Measurements from ENCODE around the gene SMURF1. TPM values are rescaled to one million over a fixed set of nuclear protein-coding genes. Genes with fewer than 3 reads are reported as not detected.

The SMURF1 gene
- total RNA-seq, 3 donors from 2014 or later (not counting 1 experiment from before 2014, with no cell fraction given) = 33.3 to 34.7 (median 34.2) TPM

DNA sequence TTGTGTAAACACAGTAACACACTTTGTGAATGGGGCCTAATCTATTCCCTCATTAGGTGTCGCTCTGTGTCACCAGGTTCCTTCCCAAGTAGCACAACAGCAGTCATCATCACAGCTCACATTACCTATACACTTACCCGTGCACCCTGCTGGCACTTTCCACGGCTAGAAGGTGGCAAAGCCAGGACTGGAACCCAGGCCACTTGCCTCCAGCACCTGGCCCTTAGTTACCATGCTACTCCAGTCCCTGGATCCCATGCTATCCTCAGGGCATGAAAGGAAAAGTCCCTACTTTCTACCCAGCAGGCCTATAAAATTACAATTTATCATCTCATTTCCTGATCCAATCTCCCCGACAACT lies 18.4 kb downstream of the SMURF1 start:
- Histone ChIP-seq H3K9me3 (ENCODE audit: control insufficient read depth, insufficient read depth, low read length) (no peaks in the 10 kb centered on the region), H3K27ac (ENCODE audit: low read length) (no peak overlapping the region), H3K27me3 (ENCODE audit: control insufficient read depth, insufficient read depth, low read length) (no peaks in the 10 kb centered on the region), H3K4me1 (ENCODE audit: control insufficient read depth, insufficient read depth, low read length) (peaks cover 5% of the 10 kb centered on the region), H3K36me3 (ENCODE audit: control insufficient read depth, insufficient read depth, low read length) (no peaks in the 10 kb centered on the region), H3K4me3 (ENCODE audit: low read length) (no peak overlapping the region)
- no peaks in the 10 kb centered on the region for H3K27me3 Mint-ChIP-seq (ENCODE audit: low read depth in 2 of 2)
- no peak overlapping the region for H3K4me3 Mint-ChIP-seq
- TF ChIP-seq CTCF (IDR thresholded peaks at IDR 0.05) = no peak
- peaks cover 49 to 55% of the 10 kb centered on the region in 2 donors for H3K4me1 Mint-ChIP-seq
- no peaks in the 10 kb centered on the region for H3K9me3 Mint-ChIP-seq
- ATAC-seq (no peak), DNase-seq (no peak)
- intact Hi-C loops (cut with micrococcal nuclease) = no loop called here
- WGBS (ENCODE audit: insufficient coverage) = 94% methylated on average over 4 of the region's 4 CpGs
- H3K36me3 Mint-ChIP-seq = no peaks in the 10 kb centered on the region
- H3K27ac Mint-ChIP-seq = no peak overlapping the region

- WGBS (ENCODE audit: insufficient coverage) = 80% methylated on average over 3 of the region's 3 CpGs
- Histone ChIP-seq H3K27ac (ENCODE audit: low read length) (no peak overlapping the region), H3K36me3 (ENCODE audit: control insufficient read depth, insufficient read depth, low read length) (no peaks in the 10 kb centered on the region), H3K4me3 (ENCODE audit: low read length) (no peak overlapping the region), H3K9me3 (ENCODE audit: control insufficient read depth, insufficient read depth, low read length) (no peaks in the 10 kb centered on the region), H3K4me1 (ENCODE audit: control insufficient read depth, insufficient read depth, low read length) (peaks cover 5% of the 10 kb centered on the region), H3K27me3 (ENCODE audit: control insufficient read depth, insufficient read depth, low read length) (no peaks in the 10 kb centered on the region)
- peak overlapping the region; percentile 29 to 38 for H3K27ac Mint-ChIP-seq
- H3K4me1 Mint-ChIP-seq = peaks cover 54 to 60% of the 10 kb centered on the region in 2 donors
- TF ChIP-seq CTCF (IDR thresholded peaks at IDR 0.05) = no peak
- no peaks in the 10 kb centered on the region for H3K9me3 Mint-ChIP-seq
- no peak overlapping the region for H3K4me3 Mint-ChIP-seq
- H3K27me3 Mint-ChIP-seq (ENCODE audit: low read depth in 2 of 2) = no peaks in the 10 kb centered on the region
- intact Hi-C loops (cut with micrococcal nuclease) = no loop called here
- DNase-seq (no peak), ATAC-seq (peak in 1 of 3 donors; percentile 29)
- H3K36me3 Mint-ChIP-seq = no peaks in the 10 kb centered on the region
These were observed 19.0 kb downstream of the SMURF1 start for GRCh38 chr7:99124751-99125504.

GRCh38 chr7:99124236-99124635 lies 19.7 kb downstream of the SMURF1 start:
- Mint-ChIP-seq H3K27ac (peak overlapping the region in 1 of 2 donors; percentile 29), H3K4me3 (no peak overlapping the region), H3K4me1 (peaks cover 55 to 62% of the 10 kb centered on the region in 2 donors), H3K36me3 (no peaks in the 10 kb centered on the region), H3K27me3 (ENCODE audit: low read depth in 2 of 2) (no peaks in the 10 kb centered on the region), H3K9me3 (no peaks in the 10 kb centered on the region)
- Histone ChIP-seq H3K36me3 (ENCODE audit: control insufficient read depth, insufficient read depth, low read length) (no peaks in the 10 kb centered on the region), H3K4me1 (ENCODE audit: control insufficient read depth, insufficient read depth, low read length) (peaks cover 5% of the 10 kb centered on the region), H3K27me3 (ENCODE audit: control insufficient read depth, insufficient read depth, low read length) (no peaks in the 10 kb centered on the region), H3K27ac (ENCODE audit: low read length) (no peak overlapping the region), H3K4me3 (ENCODE audit: low read length) (no peak overlapping the region), H3K9me3 (ENCODE audit: control insufficient read depth, insufficient read depth, low read length) (no peaks in the 10 kb centered on the region)
- intact Hi-C loops (cut with micrococcal nuclease) = no loop called here
- 100% methylated on average over 3 of the region's 4 CpGs for WGBS (ENCODE audit: insufficient coverage)
- DNase-seq (no peak), ATAC-seq (no peak)
- no peak for TF ChIP-seq CTCF (IDR thresholded peaks at IDR 0.05)
